MM.1S (cell line): ENCODE data around the gene IFT122.

Experiments
- CTCF ChIP-seq: fragments of 300-600 bp; sonication (generic); IDR thresholded peaks from 2 replicates; pipeline ENCODE4 v1.5.1; 2016; ENCODE audit warnings: antibody characterized with exemption, low read length, mixed read lengths
- EZH2 ChIP-seq: fragments of 300-600 bp; sonication (generic); optimal IDR thresholded peaks from 2 replicates; pipeline ENCODE3; 2017; ENCODE audit warnings: low read depth, mild to moderate bottlenecking, antibody characterized with exemption, low read length, mixed read lengths

GRCh38 chr3:129552287-129553050 lies 112.4 kb downstream of the IFT122 start:
- no peak for TF ChIP-seq CTCF
- TF ChIP-seq EZH2, result no peak
